ENCODE results near the gene TMEM114.

Gene TMEM114

GRCh38 chr16:8561496-8561895 is 28.8 kb downstream of the TMEM114 start:
- TF ChIP-seq, protein P1, sequence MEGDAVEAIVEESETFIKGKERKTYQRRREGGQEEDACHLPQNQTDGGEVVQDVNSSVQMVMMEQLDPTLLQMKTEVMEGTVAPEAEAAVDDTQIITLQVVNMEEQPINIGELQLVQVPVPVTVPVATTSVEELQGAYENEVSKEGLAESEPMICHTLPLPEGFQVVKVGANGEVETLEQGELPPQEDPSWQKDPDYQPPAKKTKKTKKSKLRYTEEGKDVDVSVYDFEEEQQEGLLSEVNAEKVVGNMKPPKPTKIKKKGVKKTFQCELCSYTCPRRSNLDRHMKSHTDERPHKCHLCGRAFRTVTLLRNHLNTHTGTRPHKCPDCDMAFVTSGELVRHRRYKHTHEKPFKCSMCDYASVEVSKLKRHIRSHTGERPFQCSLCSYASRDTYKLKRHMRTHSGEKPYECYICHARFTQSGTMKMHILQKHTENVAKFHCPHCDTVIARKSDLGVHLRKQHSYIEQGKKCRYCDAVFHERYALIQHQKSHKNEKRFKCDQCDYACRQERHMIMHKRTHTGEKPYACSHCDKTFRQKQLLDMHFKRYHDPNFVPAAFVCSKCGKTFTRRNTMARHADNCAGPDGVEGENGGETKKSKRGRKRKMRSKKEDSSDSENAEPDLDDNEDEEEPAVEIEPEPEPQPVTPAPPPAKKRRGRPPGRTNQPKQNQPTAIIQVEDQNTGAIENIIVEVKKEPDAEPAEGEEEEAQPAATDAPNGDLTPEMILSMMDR (IDR thresholded peaks at IDR 0.05), result no peak

DNA sequence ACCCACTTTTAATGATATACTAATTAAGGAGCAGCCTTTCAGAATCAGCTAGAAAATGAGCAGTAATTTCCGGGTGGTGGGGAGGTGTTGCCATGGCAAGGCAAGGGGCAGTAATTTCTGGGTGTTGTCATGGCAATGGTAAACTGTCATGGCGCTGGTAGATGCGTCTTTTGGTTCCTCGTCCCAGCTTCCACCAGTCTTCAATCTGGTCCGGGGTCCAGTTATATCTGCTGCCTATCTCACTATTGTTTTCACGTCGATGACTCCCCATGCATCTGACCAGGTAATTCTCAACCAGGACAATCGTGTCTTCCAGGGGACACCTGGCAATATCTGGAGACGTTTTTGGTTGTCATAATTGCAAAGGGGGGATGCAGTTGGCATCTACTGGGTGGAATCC is 34.9 kb downstream of the TMEM114 start:
- TF ChIP-seq, protein P1 (IDR thresholded peaks at IDR 0.05), result no peak

DNA sequence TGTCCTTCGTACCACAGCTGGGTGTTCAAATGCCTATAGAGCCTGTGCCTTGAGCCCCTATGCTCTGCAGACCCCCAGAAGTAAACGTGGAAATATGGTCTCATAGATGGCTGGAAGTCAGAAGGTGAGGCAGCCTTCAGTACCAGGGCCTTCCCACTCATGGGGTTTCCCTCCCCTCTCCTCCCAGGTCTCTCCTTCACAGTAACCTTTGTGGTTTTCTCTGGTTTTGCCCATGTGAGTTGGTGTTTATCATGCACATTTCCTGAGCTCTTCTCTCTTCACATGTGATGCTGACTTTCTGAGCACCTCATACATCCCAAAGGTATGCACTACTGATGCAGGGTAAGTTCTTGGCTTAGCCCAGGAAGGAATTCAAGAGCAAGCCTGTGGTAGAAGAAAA is 35.4 kb downstream of the TMEM114 start:
- TF ChIP-seq, protein P1 (IDR thresholded peaks at IDR 0.05), result no peak

DNA sequence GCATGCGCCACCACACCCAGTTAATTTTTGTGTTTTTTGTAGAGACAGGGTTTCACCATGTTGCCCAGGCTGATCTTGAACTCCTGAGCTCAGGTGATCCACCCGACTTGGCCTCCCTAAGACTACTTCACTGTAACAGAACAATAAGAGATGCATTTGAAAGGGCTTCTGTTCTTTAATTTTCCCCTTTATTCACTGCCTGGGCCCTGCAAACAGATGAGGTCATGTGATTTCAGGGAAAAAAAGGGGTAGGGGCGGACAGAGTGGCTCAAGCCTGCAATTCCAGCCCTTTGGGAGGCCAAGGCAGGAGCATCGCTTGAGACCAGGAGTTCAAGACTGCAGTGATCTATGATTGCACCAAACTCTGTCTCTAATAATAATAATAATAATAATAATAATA is 36.3 kb downstream of the TMEM114 start:
- TF ChIP-seq, protein P1 (IDR thresholded peaks at IDR 0.05), result no peak

- TF ChIP-seq, protein P1 (IDR thresholded peaks at IDR 0.05), result no peak
These were observed 37.7 kb downstream of the TMEM114 start for GRCh38 chr16:8552487-8553221.

DNA sequence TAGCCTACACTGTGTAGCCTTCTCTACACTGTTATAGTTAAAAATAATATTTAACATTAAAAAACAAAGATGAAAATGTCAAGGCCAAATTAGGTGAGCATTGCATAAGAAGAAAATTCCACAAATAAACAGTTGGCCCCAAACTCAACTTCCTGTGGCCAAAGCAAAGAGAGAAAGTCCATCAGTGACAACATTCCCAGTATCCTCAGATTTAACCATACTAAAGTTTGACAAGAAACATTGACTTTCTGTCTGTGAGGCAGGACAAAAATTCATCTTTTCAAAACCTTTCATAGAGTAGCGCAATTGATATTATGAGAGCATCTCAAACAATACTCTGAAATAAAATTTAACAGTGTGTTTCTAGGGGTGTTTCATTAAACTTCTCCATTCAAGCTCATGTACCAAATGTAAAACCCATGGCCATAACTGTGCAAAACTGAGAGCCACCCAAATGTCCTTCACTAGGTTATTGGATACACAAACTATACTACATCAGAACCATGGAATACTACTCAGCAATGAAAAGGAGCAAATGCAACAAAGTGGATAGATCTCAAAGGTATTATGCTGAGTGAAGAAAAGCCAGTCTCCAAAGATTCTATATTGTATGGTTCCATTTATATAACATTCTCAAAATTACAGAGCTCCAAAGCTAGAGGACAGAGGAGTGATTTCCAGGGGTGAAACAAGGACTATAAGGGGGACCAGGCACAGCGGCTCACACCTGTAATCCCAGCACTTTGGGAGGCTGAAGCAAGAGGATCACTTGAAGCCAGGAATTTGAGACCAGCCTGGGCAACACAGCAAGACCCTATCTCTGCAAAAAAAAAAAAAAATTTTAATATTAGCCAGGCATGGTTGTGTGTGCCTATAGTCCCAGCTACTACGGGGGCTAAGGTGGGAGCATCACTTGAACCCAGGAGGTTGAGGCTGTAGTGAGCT is 38.7 kb downstream of the TMEM114 start:
- TF ChIP-seq, protein P1 (IDR thresholded peaks at IDR 0.05), result no peak

- TF ChIP-seq, protein P1 (IDR thresholded peaks at IDR 0.05), result no peak
These were observed 39.5 kb downstream of the TMEM114 start for GRCh38 chr16:8550728-8551387.
